Occipital lobe (tissue), 2 donors: ENCODE results near the gene TANGO2. TPM values are rescaled to one million over a fixed set of nuclear protein-coding genes. Genes with fewer than 3 reads are reported as not detected.

Experiments
- DNase-seq: peaks from one replicate; lab custom pipeline; 2025; lab: John Stamatoyannopoulos, UW
- total RNA-seq: library from RNA; depleted of rRNA; stranded (reverse); fragments of >200 nt; gene quantifications from one replicate; pipeline ENCODE4 v1.2.3, GENCODE V29; 2014

The TANGO2 gene
- total RNA-seq, 1 donor from 2014 or later: 15.9 TPM

GRCh38 chr22:20040327-20041200 is 19.7 kb downstream of the TANGO2 start:
- no peak for DNase-seq

DNA sequence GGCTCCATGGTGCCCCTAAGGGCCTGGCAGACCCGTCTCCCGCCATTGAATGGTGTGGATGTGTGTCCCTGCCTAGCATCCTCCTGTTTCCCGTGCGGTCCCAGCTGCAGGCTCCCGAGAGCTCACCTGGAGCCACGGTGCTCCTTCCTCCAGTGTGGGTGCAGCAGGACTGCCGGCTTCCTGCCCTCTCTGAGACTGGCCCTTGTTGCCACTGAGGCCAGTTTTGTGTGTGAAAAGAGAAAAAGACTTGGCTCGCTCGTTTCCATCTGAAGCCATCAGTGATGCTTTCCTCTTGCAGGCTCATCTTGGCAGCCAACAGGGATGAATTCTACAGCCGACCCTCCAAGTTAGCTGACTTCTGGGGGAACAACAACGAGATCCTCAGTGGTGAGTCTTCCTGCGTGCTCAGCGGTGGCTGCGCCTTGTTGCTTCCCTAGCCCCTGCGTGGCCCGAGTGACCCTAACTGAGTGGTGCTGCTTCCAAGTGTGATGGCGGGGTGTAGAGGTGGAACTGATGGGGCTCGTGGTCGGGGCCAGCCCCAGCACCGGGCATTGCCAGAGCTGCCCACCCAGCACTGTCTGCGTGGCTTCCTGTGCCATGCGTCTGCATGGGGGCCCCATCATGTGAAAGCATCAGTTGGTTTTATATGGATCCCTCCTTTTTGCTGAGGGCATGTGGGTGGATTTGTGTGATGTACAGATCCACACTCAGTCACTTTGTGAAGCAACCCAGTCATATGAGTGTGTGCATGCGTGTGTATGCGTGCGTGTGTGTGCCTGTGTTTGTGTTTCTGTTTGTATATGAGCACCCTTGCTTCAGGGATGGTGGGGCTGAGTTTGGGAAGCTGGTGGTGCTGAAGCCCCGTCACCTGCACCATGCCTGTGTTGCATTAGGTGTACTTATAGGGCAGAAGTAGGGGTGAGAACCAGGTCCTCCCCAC is 22.4 kb downstream of the TANGO2 start:
- DNase-seq: no peak

DNA sequence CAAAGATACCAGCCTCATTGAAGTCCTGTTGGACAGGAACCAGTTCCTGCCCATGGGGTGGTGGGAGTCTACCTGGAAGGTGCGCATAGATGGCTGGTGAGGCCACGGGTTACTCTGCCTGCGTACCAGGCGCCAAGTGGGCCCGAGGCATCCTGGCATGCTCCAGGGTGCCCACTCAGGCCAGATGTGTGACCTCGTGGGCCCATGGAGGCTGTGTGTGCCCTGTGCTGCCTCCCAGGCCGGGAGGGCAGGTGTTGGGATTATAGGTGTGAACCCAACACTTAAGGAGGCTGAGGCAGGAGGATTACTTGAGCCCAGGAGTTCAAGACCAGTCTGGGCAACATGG is 23.1 kb downstream of the TANGO2 start:
- DNase-seq: no peak

DNA sequence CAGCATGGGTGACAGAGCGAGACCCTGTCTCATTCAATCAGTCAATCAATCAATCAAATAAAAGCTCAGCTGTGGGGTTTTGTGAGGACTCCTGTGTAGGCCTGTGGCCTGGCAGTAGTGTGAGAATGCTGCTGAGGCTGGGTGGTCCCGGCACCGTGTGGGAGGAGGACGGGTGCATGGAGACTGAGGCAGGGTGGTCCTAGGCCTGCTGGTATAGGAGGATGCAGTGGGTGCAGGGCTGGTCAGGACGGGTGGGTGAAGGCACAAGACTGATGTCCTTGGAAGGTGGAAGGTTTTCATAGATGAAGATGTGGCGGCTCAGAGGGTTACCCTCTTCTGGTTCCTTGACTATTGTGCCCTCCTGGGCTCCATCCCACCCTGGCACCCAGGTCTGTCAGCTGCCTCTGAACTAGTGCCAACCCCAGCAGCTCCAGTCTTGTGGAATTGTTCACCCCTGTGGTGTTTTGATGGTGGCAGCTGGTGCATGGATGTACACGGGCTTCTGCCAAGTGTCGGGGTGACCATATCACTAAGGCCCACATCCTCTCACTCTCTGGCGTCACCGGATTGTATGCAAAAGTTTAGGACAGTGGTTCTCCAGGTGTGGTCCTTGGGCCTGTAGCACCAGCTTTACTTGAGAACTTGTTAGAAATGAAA is 23.7 kb downstream of the TANGO2 start:
- no peak for DNase-seq

DNA sequence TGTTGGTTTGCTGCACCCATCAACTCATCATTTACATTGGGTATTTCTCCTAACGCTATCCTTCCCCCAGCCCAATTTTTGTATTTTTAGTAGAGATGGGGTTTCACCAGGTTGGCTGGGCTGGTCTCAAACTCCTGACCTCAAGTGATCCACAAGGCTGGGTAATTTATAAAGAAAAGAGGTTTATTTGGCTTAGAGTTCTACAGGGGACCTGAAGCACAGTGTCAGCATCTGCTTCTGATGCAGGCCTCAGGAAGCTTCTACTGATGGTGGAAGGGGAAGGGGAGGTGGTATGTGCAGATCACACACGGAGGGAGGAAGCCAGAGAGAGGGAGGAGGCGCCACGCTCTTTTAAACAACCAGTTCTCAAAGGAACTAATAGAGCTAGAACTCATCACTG is 25.8 kb downstream of the TANGO2 start:
- DNase-seq: no peak

DNA sequence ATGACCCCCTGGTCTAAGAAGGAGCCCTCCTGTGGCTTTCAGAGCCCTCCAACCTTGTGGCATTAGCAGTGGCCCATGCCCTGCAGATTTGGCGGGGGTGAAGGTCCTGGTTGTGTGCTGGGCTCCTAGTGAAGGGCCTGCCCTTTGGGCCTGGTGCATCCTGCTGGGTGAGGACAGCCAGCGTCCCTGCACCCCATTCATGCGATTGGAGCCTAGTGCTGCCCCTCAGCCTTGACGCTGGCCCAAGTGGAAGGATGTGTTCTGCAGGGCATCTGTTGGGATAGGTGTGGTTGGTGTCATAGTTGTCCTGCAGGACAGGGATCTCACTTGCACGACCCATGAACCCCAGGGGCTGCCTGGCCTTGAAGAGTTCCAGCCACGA is 31.0 kb downstream of the TANGO2 start:
- DNase-seq: no peak

GRCh38 chr22:20052309-20053259 is 31.7 kb downstream of the TANGO2 start:
- no peak for DNase-seq

DNA sequence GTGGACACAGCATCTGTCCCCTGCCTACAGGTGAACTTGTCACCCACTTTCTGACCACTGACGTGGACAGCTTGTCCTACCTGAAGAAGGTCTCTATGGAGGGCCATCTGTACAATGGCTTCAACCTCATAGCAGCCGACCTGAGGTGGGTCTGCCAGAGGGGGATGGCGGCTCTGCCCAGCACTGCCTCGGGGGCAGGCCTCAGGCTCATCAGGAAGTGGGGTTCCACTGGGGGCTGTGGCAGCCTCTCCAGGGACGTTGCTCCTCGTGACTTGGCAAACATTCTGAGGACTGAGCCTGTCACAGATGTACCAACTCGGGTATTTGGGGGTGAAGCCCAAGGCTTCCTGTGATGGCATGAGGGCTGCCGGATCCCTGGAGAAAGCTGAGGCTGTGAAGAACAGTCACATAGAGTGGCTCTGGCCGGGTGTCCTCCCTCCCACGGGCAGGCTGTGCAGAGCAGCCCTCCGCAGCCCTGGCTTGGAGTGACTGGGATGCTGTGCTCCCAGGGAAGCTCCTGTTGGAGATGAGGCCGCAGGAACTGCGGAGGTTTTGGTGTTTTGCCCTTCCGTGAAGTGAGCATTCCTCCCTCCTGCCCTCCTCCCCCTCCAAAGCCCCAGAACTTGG is 32.6 kb downstream of the TANGO2 start:
- no peak for DNase-seq

DNA sequence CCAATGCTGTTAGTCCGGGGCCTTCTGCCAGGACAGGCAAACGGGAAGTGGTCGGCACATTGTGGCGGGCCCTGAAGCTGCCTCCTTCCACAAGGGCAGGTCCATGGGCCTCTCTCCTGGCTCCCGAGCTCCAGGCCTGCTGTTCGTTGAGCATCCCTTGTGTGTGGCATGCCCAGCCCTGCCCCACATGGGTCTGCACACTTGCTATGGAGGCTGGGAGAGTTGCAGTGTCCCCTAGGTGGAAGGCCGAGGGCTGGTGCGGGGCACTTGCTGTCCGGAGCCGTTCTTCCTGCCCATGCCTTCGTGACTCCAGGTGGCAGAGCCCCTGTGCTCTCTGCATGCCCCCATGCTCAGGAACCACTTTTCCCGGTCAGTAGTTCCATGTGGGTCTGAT is 33.1 kb downstream of the TANGO2 start:
- no peak for DNase-seq

DNA sequence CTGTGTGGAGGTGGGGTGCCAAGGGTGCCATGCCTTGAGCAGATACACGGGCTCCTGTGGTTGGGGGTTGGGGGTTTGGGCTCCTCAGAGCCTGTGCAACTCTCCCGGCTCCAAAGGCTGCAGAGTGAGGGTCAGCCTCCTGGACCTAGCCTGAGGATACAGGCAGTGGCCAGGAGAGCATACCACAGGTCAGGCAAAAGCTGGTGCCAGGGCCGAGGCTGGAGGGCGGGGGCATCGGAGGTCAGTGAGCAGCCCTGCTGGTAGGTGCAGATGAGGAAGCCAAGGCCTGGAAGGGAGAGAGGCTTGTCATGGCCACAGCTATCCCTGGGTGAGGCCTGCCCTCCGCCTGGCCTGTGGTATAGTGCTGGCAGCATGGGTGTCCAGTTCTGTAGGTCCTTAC is 33.6 kb downstream of the TANGO2 start:
- DNase-seq: no peak

DNA sequence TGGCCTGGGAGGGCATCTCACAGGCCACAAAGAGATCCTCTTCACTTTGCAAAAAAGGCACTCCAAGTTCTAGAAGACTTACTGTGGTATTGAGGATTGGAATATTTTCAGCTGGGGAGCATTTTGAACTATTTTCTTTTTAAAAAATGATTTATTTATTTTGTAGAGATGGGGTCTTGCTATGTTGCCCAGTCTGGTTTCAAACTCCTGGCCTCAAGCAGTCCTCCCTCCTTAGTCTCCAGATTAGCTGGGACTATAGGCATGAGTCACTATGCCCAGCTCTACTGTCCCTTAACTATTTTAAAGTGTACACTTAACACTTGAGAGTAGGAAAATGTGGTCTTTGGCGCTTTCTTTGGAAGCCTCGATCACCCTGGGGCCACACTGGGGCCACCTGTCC is 34.2 kb downstream of the TANGO2 start:
- DNase-seq: no peak

- DNase-seq: no peak
These were observed 34.7 kb downstream of the TANGO2 start for GRCh38 chr22:20055654-20056053.

GRCh38 chr22:20056161-20056560 is 35.3 kb downstream of the TANGO2 start:
- no peak for DNase-seq

DNA sequence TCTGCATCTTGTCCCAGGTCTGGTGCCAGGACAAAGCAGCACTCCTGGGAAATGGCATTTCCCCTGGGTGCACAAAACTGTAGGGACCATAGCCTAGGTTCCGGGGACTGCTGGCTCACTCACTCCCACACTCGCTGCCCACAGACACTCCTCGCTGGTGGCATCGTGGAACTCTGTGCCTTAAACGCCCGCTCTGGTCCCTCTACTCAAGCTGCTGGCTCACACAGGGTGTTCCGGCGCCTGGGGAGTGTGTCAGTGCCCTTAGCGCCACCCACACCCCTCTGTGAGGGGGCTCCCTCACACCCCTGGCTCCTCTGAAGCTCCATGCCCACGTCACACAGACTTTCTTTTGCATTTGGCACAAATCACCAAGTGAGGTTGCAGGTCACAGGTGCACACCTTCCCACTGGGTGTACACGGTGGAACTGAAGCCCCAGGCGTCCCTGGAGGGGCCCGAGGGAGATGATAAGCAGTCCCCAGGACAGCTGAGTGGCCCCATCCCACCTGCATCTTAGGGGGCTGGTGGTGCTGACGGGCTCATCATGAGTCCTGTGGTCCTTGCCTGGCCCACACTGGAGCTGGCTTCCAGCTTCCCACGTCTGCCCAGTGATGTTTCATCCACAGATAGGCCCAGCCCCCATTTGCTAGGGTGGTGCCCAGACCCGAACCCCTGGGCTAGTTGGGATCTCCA is 35.9 kb downstream of the TANGO2 start:
- no peak for DNase-seq

DNA sequence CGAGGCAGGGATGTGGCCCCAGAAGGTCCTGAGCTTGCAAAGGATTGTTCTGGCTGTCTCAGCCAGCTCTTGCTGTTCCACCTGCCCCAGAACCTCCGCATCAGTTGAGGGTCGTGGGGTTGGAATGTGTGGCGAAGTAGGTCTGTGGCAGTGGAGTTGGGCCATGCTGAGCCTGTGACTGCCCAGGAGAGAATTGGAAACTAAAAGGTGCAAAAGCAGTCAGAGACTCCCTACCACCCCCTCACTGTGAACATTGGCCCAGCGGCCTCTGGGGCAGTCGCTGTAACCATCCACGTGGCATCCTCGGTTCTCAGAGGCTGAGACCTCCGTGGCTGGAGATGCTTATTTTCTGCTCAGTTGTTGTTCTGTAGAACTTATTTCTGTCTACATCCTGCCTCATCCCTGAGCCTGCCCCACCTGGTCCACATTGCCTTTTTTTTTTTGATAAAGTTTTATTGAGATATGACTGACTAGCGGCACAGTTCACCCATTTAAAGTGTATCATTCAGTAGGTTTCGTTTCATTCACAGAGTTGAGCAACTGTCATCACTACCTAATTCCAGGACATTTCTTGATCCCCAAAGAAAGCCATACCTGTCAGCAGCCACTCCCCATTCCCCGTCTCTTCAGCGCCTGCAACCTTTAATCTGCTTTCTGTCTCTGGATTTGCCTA is 36.8 kb downstream of the TANGO2 start:
- DNase-seq: no peak

GRCh38 chr22:20058989-20059770 is 38.3 kb downstream of the TANGO2 start:
- DNase-seq: no peak

- DNase-seq: no peak
These were observed 40.0 kb downstream of the TANGO2 start for GRCh38 chr22:20060700-20061480.

- DNase-seq: no peak
These were observed 40.6 kb downstream of the TANGO2 start for GRCh38 chr22:20061481-20061861.
